HG02623 (cell line): Measurements from ENCODE around the gene DIMT1.

Experiments
- ATAC-seq: cut with Tn5 transposase; IDR thresholded peaks from one replicate; pipeline ENCODE4 v1.9.1; 2021; ENCODE audit warnings: moderate library complexity; ENCODE audit not compliant: unreplicated experiment

The DIMT1 gene

GRCh38 chr5:62403411-62404250 lies at the start of gene DIMT1:
DIMT1 (minus strand) TSS chr5:62403905; CDS start chr5:62403772, 133 bp downstream.
- ATAC-seq: peak; percentile 96

GRCh38 chr5:62450259-62450658 lies 46.6 kb upstream of the DIMT1 start:
- ATAC-seq: no peak

GRCh38 chr5:62448528-62448927 lies 44.8 kb upstream of the DIMT1 start:
- ATAC-seq: no peak

GRCh38 chr5:62432621-62433064 lies 28.9 kb upstream of the DIMT1 start:
- no peak for ATAC-seq

- no peak for ATAC-seq
Observed at GRCh38 chr5:62431735-62432620, 28.3 kb upstream of the DIMT1 start.

- no peak for ATAC-seq
Observed at GRCh38 chr5:62424763-62425162, 21.1 kb upstream of the DIMT1 start.

GRCh38 chr5:62421414-62421813 lies 17.7 kb upstream of the DIMT1 start:
- no peak for ATAC-seq

GRCh38 chr5:62419609-62420008 lies 15.9 kb upstream of the DIMT1 start:
- no peak for ATAC-seq

GRCh38 chr5:62418462-62419076 lies 14.9 kb upstream of the DIMT1 start:
- ATAC-seq: no peak

- ATAC-seq: no peak
Observed at GRCh38 chr5:62413711-62414110, 10.0 kb upstream of the DIMT1 start.

GRCh38 chr5:62412549-62413329 lies 9.0 kb upstream of the DIMT1 start, which contains the start of gene IPO11:
IPO11 (plus strand) TSS chr5:62412763; CDS start chr5:62437280, 24,517 bp downstream.
- ATAC-seq: peak; percentile 95

- ATAC-seq: no peak
Observed at GRCh38 chr5:62395210-62395950, 8.3 kb downstream of the DIMT1 start.

- ATAC-seq: no peak
Observed at GRCh38 chr5:62386824-62387223, 16.9 kb downstream of the DIMT1 start.

- ATAC-seq: no peak
Observed at GRCh38 chr5:62385816-62386400, 17.8 kb downstream of the DIMT1 start.

GRCh38 chr5:62385131-62385530 lies 18.6 kb downstream of the DIMT1 start:
- no peak for ATAC-seq

- no peak for ATAC-seq
Observed at GRCh38 chr5:62376064-62376463, 27.6 kb downstream of the DIMT1 start.

GRCh38 chr5:62375627-62376026 lies 28.1 kb downstream of the DIMT1 start:
- no peak for ATAC-seq

GRCh38 chr5:62374090-62374489 lies 29.6 kb downstream of the DIMT1 start:
- ATAC-seq: no peak

GRCh38 chr5:62373382-62373781 lies 30.3 kb downstream of the DIMT1 start:
- ATAC-seq: no peak
